Measurements from ENCODE around the gene FAXDC2.

FAXDC2 gene
- total RNA-seq, result 0.14 to 6.6 (median 2.5) reads per million in 17 experiments

- DNase-seq, result peak; percentile 84 to 94 (median 92)
Observed at GRCh38 chr5:154850255-154851062, at the start of gene FAXDC2. Gene FAXDC2, minus strand, starts transcription at chr5:154850603. Its CDS starts 12,425 bp downstream, at chr5:154838178.

GRCh38 chr5:154900066-154900465, 49.7 kb upstream of the FAXDC2 start:
- no peak for DNase-seq

- DNase-seq, result no peak
Observed at GRCh38 chr5:154899151-154899816, 48.9 kb upstream of the FAXDC2 start.

- no peak for DNase-seq
Observed at GRCh38 chr5:154898210-154898609, 47.8 kb upstream of the FAXDC2 start.

- DNase-seq, result no peak
Observed at GRCh38 chr5:154896562-154897165, 46.3 kb upstream of the FAXDC2 start.

GRCh38 chr5:154895606-154896561, 45.5 kb upstream of the FAXDC2 start:
- no peak for DNase-seq

- no peak for DNase-seq
Observed at GRCh38 chr5:154893381-154893780, 43.0 kb upstream of the FAXDC2 start.

- no peak for DNase-seq
Observed at GRCh38 chr5:154892369-154892771, 42.0 kb upstream of the FAXDC2 start.

- DNase-seq, result peak; percentile 40 to 77 (median 67)
Observed at GRCh38 chr5:154885439-154885838, 35.0 kb upstream of the FAXDC2 start.

- DNase-seq, result no peak
Observed at GRCh38 chr5:154884424-154884823, 34.0 kb upstream of the FAXDC2 start.

- no peak for DNase-seq
Observed at GRCh38 chr5:154881986-154882385, 31.6 kb upstream of the FAXDC2 start.

GRCh38 chr5:154878642-154879335, 28.4 kb upstream of the FAXDC2 start:
- peak in 1 of 4 experiments; percentile 25 for DNase-seq

- no peak for DNase-seq
Observed at GRCh38 chr5:154873791-154874331, 23.5 kb upstream of the FAXDC2 start.

- no peak for DNase-seq
Observed at GRCh38 chr5:154871734-154872133, 21.3 kb upstream of the FAXDC2 start.

- DNase-seq, result peak in 1 of 4 experiments; percentile 12
Observed at GRCh38 chr5:154868702-154869101, 18.3 kb upstream of the FAXDC2 start.

- DNase-seq, result no peak
Observed at GRCh38 chr5:154866841-154867240, 16.4 kb upstream of the FAXDC2 start.

GRCh38 chr5:154865466-154866184, 15.2 kb upstream of the FAXDC2 start:
- DNase-seq, result no peak

GRCh38 chr5:154863291-154864080, 13.1 kb upstream of the FAXDC2 start:
- DNase-seq, result no peak

- DNase-seq, result peak in 3 of 4 experiments; percentile 18 to 54 (median 25)
Observed at GRCh38 chr5:154862766-154863165, 12.4 kb upstream of the FAXDC2 start.

GRCh38 chr5:154861946-154862345, 11.5 kb upstream of the FAXDC2 start:
- DNase-seq, result no peak

Measured in suppressor macrophage (primary cell).